Measurements from ENCODE around the gene NMRAL1. TPM values are rescaled to one million over a fixed set of nuclear protein-coding genes. Genes with fewer than 3 reads are reported as not detected.

Gene NMRAL1
- total RNA-seq, 2 donors from 2014 or later, result 56.9 to 75.2 TPM

DNA sequence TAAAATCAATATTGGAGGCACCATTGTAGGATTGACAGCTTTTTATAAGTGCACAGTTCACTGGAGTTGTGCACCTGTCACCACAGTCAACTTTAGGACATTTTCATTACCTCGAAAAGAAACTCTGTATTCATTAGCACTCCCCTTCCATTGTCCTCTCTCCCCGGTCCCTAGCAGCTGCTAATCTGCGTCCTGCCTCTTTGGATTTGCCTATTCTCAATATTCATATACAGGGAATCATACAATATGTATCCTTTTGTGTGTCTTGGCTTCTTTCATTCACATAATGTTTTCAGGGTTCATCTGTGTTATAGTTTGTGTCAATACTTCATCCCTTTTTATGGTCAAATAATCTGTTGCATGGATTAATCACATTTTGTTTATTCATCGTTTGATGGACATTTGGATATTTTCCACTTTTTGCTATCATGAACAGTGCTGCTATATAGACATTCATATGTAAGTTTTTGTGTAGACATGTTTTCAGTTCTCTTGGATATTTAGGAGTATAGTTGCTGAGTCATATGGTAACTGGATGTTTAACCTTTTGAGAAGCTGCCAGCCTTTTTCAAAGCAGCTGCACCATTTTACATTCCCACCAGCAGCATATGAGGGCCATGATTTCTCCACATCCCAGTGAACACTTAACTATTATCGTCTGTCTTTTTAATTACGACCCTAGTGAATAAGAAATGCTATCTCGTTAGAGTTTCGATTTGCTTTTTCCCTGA lies 38.9 kb downstream of the NMRAL1 start:
- 81 to 84% methylated on average over 7 to 8 of the region's 8 CpGs for WGBS, 2 experiments (ENCODE audit: insufficient coverage in 1 of 2, insufficient read length in 1 of 2)
- peaks cover 55% of the 10 kb centered on the region for H3K36me3 Mint-ChIP-seq (ENCODE audit: low read depth)

DNA sequence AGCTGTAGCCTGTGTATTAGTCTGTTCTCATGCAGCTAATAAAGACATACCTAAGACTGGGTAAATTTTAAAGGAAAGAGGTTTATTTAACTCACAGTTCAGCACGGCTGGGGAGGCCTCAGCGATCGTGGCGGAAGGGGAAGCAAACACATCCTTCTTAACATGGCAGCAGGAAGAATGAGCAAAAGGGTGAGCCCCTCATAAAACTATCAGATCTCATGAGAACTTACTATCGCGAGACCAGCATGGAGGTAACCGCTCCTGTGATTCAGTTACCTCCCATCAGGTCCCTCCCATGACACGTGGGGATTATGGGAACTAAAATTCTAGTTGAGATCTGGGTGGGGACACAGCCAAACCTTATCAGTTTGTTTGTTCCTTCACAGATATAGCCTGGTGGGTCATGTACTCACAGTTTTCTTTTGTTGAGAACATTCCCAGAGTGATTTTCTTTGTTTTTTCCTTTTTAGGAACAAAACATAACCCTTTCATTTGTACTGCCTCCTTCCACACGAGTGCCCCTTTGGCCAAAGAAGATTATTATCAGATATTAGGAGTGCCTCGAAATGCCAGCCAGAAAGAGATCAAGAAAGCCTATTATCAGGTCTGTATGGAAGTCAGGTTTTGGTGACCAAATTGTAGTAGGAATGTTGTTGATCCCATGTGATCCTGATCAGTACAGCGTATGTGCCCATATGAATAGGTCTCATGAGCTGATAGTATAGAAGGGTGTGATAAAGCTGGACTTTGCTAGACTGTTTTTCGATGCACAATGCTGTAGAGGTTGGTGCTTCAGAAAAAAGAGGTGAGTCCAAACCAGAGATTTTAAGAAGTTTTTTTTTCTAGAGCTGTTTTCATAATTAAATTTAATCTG lies 40.3 kb downstream of the NMRAL1 start:
- no peaks in the 10 kb centered on the region for H3K4me1 ChIP-seq (ENCODE audit: control insufficient read depth, insufficient read depth, low read length)
- peaks cover 53% of the 10 kb centered on the region for H3K36me3 Mint-ChIP-seq (ENCODE audit: low read depth)
- H3K36me3 ChIP-seq (ENCODE audit: control insufficient read depth, insufficient read depth, low read length), result peaks cover 60% of the 10 kb centered on the region
- peak overlapping the region; percentile 42 for H3K27ac Mint-ChIP-seq
- peaks cover 11% of the 10 kb centered on the region for H3K4me1 Mint-ChIP-seq
- no peak overlapping the region for H3K9ac ChIP-seq (ENCODE audit: extremely low read depth, low read length, poor library complexity, severe bottlenecking)
- H3K27me3 Mint-ChIP-seq (ENCODE audit: insufficient read depth), result no peaks in the 10 kb centered on the region
- H3K9me3 Mint-ChIP-seq, result no peaks in the 10 kb centered on the region
- H3K27me3 ChIP-seq (ENCODE audit: control insufficient read depth, insufficient read depth, low read length, poor library complexity, severe bottlenecking), result no peaks in the 10 kb centered on the region
- no peak for DNase-seq
- WGBS, 2 experiments (ENCODE audit: insufficient coverage in 1 of 2, insufficient read length in 1 of 2), result 90 to 91% methylated on average over 10 to 12 of the region's 12 CpGs
- H3K9me3 ChIP-seq (ENCODE audit: control insufficient read depth, low read length), result no peaks in the 10 kb centered on the region
- H3K4me3 ChIP-seq (ENCODE audit: low read length), result peak overlapping the region; percentile 28
- no peak overlapping the region for H3K27ac ChIP-seq (ENCODE audit: low read depth, low read length)
- no peak for TF ChIP-seq CTCF (conservative IDR thresholded peaks at IDR 0.05)
- no peak overlapping the region for H3K4me3 Mint-ChIP-seq

More for the DNA sequence above, 38.9 kb downstream of the NMRAL1 start:
- no peak for DNase-seq
- peaks cover 11% of the 10 kb centered on the region for H3K4me1 Mint-ChIP-seq
- TF ChIP-seq CTCF (conservative IDR thresholded peaks at IDR 0.05), result no peak
- no peak overlapping the region for H3K27ac Mint-ChIP-seq
- Histone ChIP-seq H3K4me1 (ENCODE audit: control insufficient read depth, insufficient read depth, low read length) (no peaks in the 10 kb centered on the region), H3K27me3 (ENCODE audit: control insufficient read depth, insufficient read depth, low read length, poor library complexity, severe bottlenecking) (no peaks in the 10 kb centered on the region), H3K9ac (ENCODE audit: extremely low read depth, low read length, poor library complexity, severe bottlenecking) (no peak overlapping the region), H3K27ac (ENCODE audit: low read depth, low read length) (no peak overlapping the region), H3K36me3 (ENCODE audit: control insufficient read depth, insufficient read depth, low read length) (peaks cover 72% of the 10 kb centered on the region), H3K9me3 (ENCODE audit: control insufficient read depth, low read length) (no peaks in the 10 kb centered on the region), H3K4me3 (ENCODE audit: low read length) (no peak overlapping the region)
- no peak overlapping the region for H3K4me3 Mint-ChIP-seq
- no peaks in the 10 kb centered on the region for H3K9me3 Mint-ChIP-seq
- H3K27me3 Mint-ChIP-seq (ENCODE audit: insufficient read depth), result no peaks in the 10 kb centered on the region

- Histone ChIP-seq H3K36me3 (ENCODE audit: control insufficient read depth, insufficient read depth, low read length) (peaks cover 51% of the 10 kb centered on the region), H3K27me3 (ENCODE audit: control insufficient read depth, insufficient read depth, low read length, poor library complexity, severe bottlenecking) (no peaks in the 10 kb centered on the region), H3K4me1 (ENCODE audit: control insufficient read depth, insufficient read depth, low read length) (no peaks in the 10 kb centered on the region), H3K27ac (ENCODE audit: low read depth, low read length) (no peak overlapping the region), H3K9me3 (ENCODE audit: control insufficient read depth, low read length) (no peaks in the 10 kb centered on the region), H3K9ac (ENCODE audit: extremely low read depth, low read length, poor library complexity, severe bottlenecking) (no peak overlapping the region), H3K4me3 (ENCODE audit: low read length) (no peak overlapping the region)
- TF ChIP-seq CTCF (conservative IDR thresholded peaks at IDR 0.05), result no peak
- H3K4me1 Mint-ChIP-seq, result peaks cover 11% of the 10 kb centered on the region
- H3K36me3 Mint-ChIP-seq (ENCODE audit: low read depth), result peaks cover 53% of the 10 kb centered on the region
- no peaks in the 10 kb centered on the region for H3K27me3 Mint-ChIP-seq (ENCODE audit: insufficient read depth)
- peak overlapping the region; percentile 7 for H3K27ac Mint-ChIP-seq
- no peak for DNase-seq
- no peak overlapping the region for H3K4me3 Mint-ChIP-seq
- H3K9me3 Mint-ChIP-seq, result no peaks in the 10 kb centered on the region
- 86 to 90% methylated on average over 3 to 4 of the region's 4 CpGs for WGBS, 2 experiments (ENCODE audit: insufficient coverage in 1 of 2, insufficient read length in 1 of 2)
These were observed 41.2 kb downstream of the NMRAL1 start for GRCh38 chr16:4433228-4433627.

All from endodermal cell (in vitro differentiated cells).